ENCODE results near the gene PRAMEF13.
"Not testable (repeated sequence)": the region's sequence is repeated elsewhere in the genome, so short reads cannot be mapped to it uniquely, and the experiment has no call there.

The PRAMEF13 gene

DNA sequence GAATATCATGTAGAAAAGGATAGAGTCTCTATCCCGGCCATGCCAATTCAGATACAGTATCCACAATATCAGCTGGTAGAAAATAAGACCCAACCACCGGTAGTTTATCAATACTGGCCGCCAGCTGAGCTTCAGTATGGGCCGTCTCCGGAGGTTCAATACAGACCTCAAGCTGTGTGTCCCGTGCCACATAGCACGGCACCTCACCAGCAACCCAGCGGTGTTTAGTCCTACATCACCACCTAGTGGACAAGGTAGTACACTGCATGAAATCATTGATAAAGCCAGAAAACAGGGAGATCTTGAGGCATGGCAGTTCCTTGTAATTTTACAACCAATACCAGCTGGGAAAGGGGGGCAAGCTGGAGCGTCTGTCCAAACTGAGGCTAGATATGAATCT, 7.5 kb upstream of the PRAMEF13 start:
- in situ Hi-C loops (cut with HindIII; ENCODE audit: low sequenced_read_pairs): not testable (repeated sequence)

GRCh38 chr1:13171548-13171947, 29.7 kb downstream of the PRAMEF13 start, which contains the start of gene PRAMEF9:
Gene PRAMEF9 (plus strand): TSS chr1:13171848. CDS start chr1:13175281, 3,433 bp downstream.
- in situ Hi-C loops (cut with HindIII; ENCODE audit: low sequenced_read_pairs): not testable (repeated sequence)

- in situ Hi-C loops (cut with HindIII; ENCODE audit: low sequenced_read_pairs): not testable (repeated sequence)
These were observed 35.7 kb downstream of the PRAMEF13 start, which contains the start of gene HNRNPCL4 for GRCh38 chr1:13165531-13165930. Gene HNRNPCL4 (minus strand): TSS chr1:13165631. CDS start chr1:13165467, 164 bp downstream.

DNA sequence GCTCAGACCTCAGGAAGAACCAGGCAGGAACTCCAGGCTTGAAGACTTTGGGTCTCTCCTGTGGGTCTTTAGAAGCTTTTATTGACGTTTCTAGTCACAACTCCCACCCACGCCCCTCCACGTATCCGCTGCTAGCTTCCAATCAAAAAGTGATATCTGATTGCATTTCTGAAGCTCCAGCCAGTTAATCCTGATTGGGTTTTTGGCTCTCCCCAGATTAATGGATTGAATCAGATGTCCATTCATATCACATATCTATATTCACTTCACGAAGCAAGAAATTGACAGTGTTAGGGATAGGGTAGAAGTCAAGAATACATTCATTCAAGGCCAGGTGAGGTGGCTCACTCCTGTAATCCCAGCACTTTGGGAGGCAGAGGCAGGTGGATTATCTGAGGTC, 45.3 kb downstream of the PRAMEF13 start, which contains the start of gene PRAMEF26:
TSS of gene PRAMEF26 (minus strand) at position 101 of the 400 bp plus-strand sequence. CDS start 2,914 bp downstream, outside the sequence.
- in situ Hi-C loops (cut with HindIII; ENCODE audit: low sequenced_read_pairs): not testable (repeated sequence)
